Upper lobe of left lung (tissue), 6 donors: Measurements from ENCODE around the gene LRRC43. TPM values are rescaled to one million over a fixed set of nuclear protein-coding genes. Genes with fewer than 3 reads are reported as not detected.

Experiments used
- ATAC-seq, 2 donors: fragments of 200-7000 bp; cut with Tn5 transposase; one replicate each; pipeline ENCODE4 v1.9.1; 2022; ENCODE audit warnings: mild to moderate bottlenecking in 2 of 2, moderate library complexity in 2 of 2; ENCODE audit not compliant: low FRiP score in 2 of 2
- DNase-seq, 2 donors: peaks; one replicate each; pipeline ENCODE4 v3.0.0-alpha.2; 2019 to 2020
- H3K27ac ChIP-seq, 4 donors: fragments of 200-600 bp; sonication (generic); one replicate each; pipeline ENCODE4 v1.5.1; 2016 to 2019
- H3K27me3 ChIP-seq, 4 donors: fragments of 200-600 bp; sonication (generic); one replicate each; pipeline ENCODE4 v1.5.1; 2017 to 2019
- H3K36me3 ChIP-seq, 4 donors: fragments of 200-600 bp; sonication (generic); one replicate each; pipeline ENCODE4 v1.5.1; 2016 to 2019
- H3K4me1 ChIP-seq, 4 donors: fragments of 200-600 bp; sonication (generic); one replicate each; pipeline ENCODE4 v1.5.1; 2018 to 2019
- H3K4me3 ChIP-seq, 4 donors: fragments of 200-600 bp; sonication (generic); one replicate each; pipeline ENCODE4 v1.5.1; 2017 to 2019; ENCODE audit warnings: mild to moderate bottlenecking in 2 of 4, moderate library complexity in 1 of 4
- H3K9me3 ChIP-seq, 4 donors: fragments of 200-600 bp; sonication (generic); one replicate each; pipeline ENCODE4 v1.5.1; 2018 to 2019
- EP300 ChIP-seq, 4 donors: sonication (generic); formaldehyde crosslinking; IDR thresholded peaks; one replicate each; pipeline ENCODE4 v1.5.1; 2017; ENCODE audit warnings: antibody characterized with exemption in 4 of 4, control low read depth in 2 of 4
- POLR2A ChIP-seq, 4 donors: fragments of 450-650 bp; IDR thresholded peaks; one replicate each; pipeline ENCODE4 v1.5.1; 2016 to 2017; ENCODE audit warnings: antibody characterized with exemption in 4 of 4, mild to moderate bottlenecking in 2 of 4
- POLR2AphosphoS5 ChIP-seq, 2 donors: sonication (generic); formaldehyde crosslinking; IDR thresholded peaks; one replicate each; pipeline ENCODE4 v1.5.1; 2017; ENCODE audit warnings: antibody characterized with exemption in 2 of 2
- WGBS, 2 donors: methylation state at CpG; one replicate each; pipeline ENCODE4 v1.1.5; 2017 to 2018; 5-methylcytosine and 5-hydroxymethylcytosine counted together
- total RNA-seq, 6 donors: library from RNA; depleted of rRNA in 4 of 6; stranded (reverse); fragments of >200 nt in 4 of 6; gene quantifications; one replicate each; pipeline versions ENCODE4 v1.1.0 to v1.2.1, GENCODE V29; 2016 to 2021
- TF ChIP-seq, protein P1 (sequence below), 6 experiments: fragments of 450-650 bp in 4 of 6; fragments of 200-600 bp in 2 of 6; sonication (generic) in 2 of 6; IDR thresholded peaks; one replicate each; pipeline ENCODE4 v1.5.1; 2016 to 2019; ENCODE audit warnings: antibody characterized with exemption in 6 of 6
- donor health status: DM: no; HTN: no; CAD: no; lungs with moderate emphysema.
- donor health status: DM: no; HTN: yes; CAD: no; lungs with severe emphysema.

LRRC43 gene
- total RNA-seq, 6 donors from 2014 or later: 0.72 to 13.6 (median 5.5) TPM

DNA sequence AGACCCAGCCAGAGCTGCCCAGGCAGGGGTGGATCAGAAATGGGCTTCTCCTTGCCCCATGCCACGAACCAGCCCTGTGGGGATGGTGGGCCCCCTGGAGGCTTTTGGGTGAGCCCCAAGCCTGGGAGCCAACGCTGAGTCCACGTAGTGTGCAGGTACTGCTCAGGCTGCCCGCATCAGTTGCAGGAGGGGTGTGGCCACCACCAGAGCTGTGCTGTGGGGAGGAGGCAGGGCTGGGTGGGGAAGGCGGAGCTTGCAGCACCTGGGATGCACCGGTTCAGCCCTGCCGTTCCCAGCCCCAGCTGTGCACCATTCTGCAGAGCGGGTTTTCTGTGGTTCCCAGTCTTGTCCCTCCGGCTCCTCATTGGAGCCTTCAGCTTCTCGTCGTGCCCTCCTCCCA is 45.2 kb upstream of the LRRC43 start:
- WGBS, 2 donors: 75 to 86% methylated on average over 8 to 11 of the region's 11 CpGs
- Histone ChIP-seq H3K36me3 (peaks cover 19 to 94% (median 81%) of the 10 kb centered on the region in 4 donors), H3K27ac (no peak overlapping the region), H3K27me3 (no peaks in the 10 kb centered on the region), H3K9me3 (no peaks in the 10 kb centered on the region), H3K4me3 (no peak overlapping the region), H3K4me1 (no peaks in the 10 kb centered on the region)
- TF ChIP-seq EP300 (IDR thresholded peaks at IDR 0.05) (no peak), POLR2A (IDR thresholded peaks at IDR 0.05) (no peak), POLR2AphosphoS5 (IDR thresholded peaks at IDR 0.05) (no peak)
- TF ChIP-seq, protein P1, sequence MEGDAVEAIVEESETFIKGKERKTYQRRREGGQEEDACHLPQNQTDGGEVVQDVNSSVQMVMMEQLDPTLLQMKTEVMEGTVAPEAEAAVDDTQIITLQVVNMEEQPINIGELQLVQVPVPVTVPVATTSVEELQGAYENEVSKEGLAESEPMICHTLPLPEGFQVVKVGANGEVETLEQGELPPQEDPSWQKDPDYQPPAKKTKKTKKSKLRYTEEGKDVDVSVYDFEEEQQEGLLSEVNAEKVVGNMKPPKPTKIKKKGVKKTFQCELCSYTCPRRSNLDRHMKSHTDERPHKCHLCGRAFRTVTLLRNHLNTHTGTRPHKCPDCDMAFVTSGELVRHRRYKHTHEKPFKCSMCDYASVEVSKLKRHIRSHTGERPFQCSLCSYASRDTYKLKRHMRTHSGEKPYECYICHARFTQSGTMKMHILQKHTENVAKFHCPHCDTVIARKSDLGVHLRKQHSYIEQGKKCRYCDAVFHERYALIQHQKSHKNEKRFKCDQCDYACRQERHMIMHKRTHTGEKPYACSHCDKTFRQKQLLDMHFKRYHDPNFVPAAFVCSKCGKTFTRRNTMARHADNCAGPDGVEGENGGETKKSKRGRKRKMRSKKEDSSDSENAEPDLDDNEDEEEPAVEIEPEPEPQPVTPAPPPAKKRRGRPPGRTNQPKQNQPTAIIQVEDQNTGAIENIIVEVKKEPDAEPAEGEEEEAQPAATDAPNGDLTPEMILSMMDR (IDR thresholded peaks at IDR 0.05): no peak
- DNase-seq (no peak), ATAC-seq (no peak)

DNA sequence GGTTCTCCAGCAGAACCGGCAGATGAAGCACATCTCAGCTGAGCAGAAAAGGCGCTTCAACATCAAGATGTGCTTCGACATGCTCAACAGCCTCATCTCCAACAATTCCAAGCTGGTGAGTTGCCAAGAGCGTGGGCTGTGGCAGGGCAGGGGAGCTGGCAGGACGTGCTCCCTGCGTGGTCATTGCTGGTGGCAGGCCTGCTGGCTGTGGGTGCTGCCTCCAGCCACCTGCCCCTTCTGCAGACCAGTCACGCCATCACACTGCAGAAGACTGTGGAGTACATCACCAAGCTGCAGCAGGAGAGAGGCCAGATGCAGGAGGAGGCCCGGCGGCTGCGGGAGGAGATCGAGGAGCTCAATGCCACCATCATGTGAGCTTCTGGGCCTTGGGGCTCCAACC is 44.7 kb upstream of the LRRC43 start:
- no peak for ATAC-seq

DNA sequence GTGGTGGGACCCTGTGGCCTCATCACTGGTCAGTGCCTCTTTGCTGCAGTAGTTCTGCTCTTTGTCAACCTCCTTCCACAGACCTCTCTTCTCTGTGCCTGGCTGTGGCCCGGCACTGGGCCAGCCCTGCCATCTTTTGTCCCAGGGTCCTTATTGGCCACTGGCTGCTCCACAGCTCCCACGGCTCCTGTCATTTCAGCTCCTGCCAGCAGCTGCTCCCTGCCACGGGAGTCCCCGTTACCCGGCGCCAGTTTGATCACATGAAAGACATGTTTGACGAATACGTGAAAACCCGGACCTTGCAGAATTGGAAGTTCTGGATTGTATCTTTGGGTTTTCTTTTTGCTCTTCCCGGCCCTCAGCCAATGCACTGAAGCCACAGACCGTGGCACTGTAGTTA is 44.3 kb upstream of the LRRC43 start:
- DNase-seq (no peak), ATAC-seq (no peak)
- Histone ChIP-seq H3K36me3 (peaks cover 11 to 94% (median 80%) of the 10 kb centered on the region in 4 donors), H3K27ac (no peak overlapping the region), H3K4me1 (no peaks in the 10 kb centered on the region), H3K27me3 (no peaks in the 10 kb centered on the region), H3K4me3 (no peak overlapping the region), H3K9me3 (no peaks in the 10 kb centered on the region)
- TF ChIP-seq POLR2AphosphoS5 (IDR thresholded peaks at IDR 0.05): no peak
- no peak for TF ChIP-seq EP300 (IDR thresholded peaks at IDR 0.05)
- TF ChIP-seq POLR2A (IDR thresholded peaks at IDR 0.05): no peak
- TF ChIP-seq, protein P1 (IDR thresholded peaks at IDR 0.05): no peak
- 86 to 93% methylated on average over 11 of the region's 11 CpGs for WGBS, 2 donors

More for the DNA sequence above, 44.7 kb upstream of the LRRC43 start:
- no peaks in the 10 kb centered on the region for H3K4me1 ChIP-seq
- H3K36me3 ChIP-seq: peaks cover 14 to 94% (median 81%) of the 10 kb centered on the region in 4 donors
- WGBS, 2 donors: 89 to 93% methylated on average over 3 to 5 of the region's 11 CpGs
- no peak overlapping the region for H3K27ac ChIP-seq
- DNase-seq: no peak
- H3K27me3 ChIP-seq: no peaks in the 10 kb centered on the region
- no peak overlapping the region for H3K4me3 ChIP-seq
- no peaks in the 10 kb centered on the region for H3K9me3 ChIP-seq
- TF ChIP-seq, protein P1 (IDR thresholded peaks at IDR 0.05): no peak
- TF ChIP-seq POLR2AphosphoS5 (IDR thresholded peaks at IDR 0.05) (no peak), POLR2A (IDR thresholded peaks at IDR 0.05) (no peak), EP300 (IDR thresholded peaks at IDR 0.05) (no peak)

DNA sequence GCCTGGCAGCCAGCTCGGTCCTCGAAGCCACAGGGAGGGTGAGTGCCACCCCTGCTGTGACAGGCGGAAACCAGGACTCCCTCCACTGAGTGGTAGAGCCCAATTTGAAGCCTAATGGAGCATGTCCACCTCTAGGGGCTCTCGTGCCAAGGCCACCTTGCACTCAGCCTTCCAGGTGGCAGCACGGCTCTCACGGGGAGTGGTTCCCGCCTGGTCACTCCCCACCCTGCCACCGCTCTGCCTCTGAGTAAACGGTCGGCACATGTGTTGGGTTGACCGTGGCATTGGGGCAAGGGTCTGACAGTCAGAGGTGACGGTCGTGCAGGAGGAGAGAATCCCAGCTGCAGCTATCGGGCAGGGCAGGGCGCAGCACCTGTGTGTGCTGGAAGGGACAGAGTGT is 43.7 kb upstream of the LRRC43 start:
- H3K9me3 ChIP-seq: no peaks in the 10 kb centered on the region
- H3K4me3 ChIP-seq: no peak overlapping the region
- no peak for DNase-seq
- TF ChIP-seq EP300 (IDR thresholded peaks at IDR 0.05) (no peak), POLR2AphosphoS5 (IDR thresholded peaks at IDR 0.05) (no peak), POLR2A (IDR thresholded peaks at IDR 0.05) (no peak)
- TF ChIP-seq, protein P1 (IDR thresholded peaks at IDR 0.05): no peak
- H3K36me3 ChIP-seq: peaks cover 9 to 94% (median 78%) of the 10 kb centered on the region in 4 donors
- no peak for ATAC-seq
- H3K27ac ChIP-seq: no peak overlapping the region
- WGBS, 2 donors: 94 to 97% methylated on average over 9 to 15 of the region's 15 CpGs
- no peaks in the 10 kb centered on the region for H3K4me1 ChIP-seq
- no peaks in the 10 kb centered on the region for H3K27me3 ChIP-seq

DNA sequence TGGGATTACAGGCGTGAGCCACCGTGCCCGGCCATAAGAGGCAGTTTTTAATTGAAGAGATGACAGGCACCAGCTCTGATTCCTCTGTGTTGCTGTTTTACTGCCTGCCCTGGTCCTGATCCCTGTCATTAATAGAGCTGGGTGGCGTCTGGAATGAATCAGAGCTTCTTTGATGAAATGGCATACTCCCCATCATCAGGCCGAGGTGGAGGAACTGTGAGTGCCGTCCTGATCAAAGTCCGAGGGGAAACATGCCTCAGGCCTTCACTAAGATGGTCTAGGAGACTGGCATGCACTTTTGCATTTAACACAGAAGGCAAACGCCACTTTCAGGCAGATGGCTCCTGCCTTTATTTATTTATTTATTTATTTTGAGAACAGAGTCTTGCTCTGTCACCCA is 43.0 kb upstream of the LRRC43 start:
- Histone ChIP-seq H3K9me3 (no peaks in the 10 kb centered on the region), H3K4me3 (no peak overlapping the region), H3K36me3 (peaks cover 9 to 90% (median 72%) of the 10 kb centered on the region in 4 donors), H3K27me3 (no peaks in the 10 kb centered on the region), H3K4me1 (no peaks in the 10 kb centered on the region), H3K27ac (no peak overlapping the region)
- WGBS, 2 donors: 96 to 97% methylated on average over 8 of the region's 8 CpGs
- DNase-seq: no peak
- no peak for TF ChIP-seq POLR2AphosphoS5 (IDR thresholded peaks at IDR 0.05)
- no peak for ATAC-seq
